NCI-H1048 (cell line): ENCODE results near the gene NUCB1.

Source experiments
- DNase-seq: peaks from one replicate; lab custom pipeline; 2025; lab: John Stamatoyannopoulos, UW

Gene NUCB1

DNA sequence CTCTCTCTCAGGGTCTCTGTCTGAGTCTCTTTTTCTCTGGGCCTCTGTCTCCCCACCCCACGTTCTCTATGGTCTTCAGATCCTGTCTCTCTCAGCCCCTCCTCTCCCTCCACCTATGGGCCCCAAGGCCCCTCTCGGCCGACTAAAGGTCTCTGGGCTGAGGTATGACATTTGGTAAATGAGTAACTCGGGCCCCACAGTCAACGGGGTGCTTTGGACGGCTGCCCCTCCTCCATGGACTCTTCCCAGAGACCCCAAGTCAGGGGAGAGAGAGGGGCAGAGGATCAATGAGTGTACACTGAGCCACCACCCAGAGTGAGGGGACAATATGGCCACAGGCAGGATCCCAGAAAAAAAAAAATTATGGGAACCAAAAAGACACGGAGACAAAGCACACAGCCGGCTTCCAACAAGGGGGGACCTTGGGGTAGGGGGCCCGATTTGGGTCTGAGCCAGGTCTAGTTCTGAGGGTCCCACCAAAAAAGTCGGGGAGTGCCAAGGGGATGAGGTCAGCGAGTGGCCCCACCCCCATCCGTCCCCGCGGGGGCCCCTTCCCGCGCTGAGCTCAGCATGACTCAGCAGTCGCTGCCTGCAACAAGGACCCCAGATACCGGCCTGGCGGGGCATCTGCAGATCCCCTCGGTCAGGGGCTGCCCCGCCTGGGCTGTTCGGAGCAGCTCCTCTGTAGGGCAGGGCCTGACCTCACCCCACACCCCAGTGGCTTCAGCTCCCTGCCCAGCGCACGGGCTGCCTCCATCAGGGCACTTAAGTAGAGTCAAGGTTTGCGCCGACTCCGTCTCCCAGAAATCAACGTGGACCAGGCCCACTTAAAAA, 63.5 kb downstream of the NUCB1 start:
- DNase-seq: no peak

- DNase-seq: no peak
These were observed 64.3 kb downstream of the NUCB1 start for GRCh38 chr19:48964205-48965039.

- DNase-seq: peak; percentile 82
These were observed 65.1 kb downstream of the NUCB1 start, which contains the start of gene FTL for GRCh38 chr19:48965040-48965805. TSS of gene FTL (plus strand) at chr19:48965309. CDS start at chr19:48965508, 199 bp downstream.

DNA sequence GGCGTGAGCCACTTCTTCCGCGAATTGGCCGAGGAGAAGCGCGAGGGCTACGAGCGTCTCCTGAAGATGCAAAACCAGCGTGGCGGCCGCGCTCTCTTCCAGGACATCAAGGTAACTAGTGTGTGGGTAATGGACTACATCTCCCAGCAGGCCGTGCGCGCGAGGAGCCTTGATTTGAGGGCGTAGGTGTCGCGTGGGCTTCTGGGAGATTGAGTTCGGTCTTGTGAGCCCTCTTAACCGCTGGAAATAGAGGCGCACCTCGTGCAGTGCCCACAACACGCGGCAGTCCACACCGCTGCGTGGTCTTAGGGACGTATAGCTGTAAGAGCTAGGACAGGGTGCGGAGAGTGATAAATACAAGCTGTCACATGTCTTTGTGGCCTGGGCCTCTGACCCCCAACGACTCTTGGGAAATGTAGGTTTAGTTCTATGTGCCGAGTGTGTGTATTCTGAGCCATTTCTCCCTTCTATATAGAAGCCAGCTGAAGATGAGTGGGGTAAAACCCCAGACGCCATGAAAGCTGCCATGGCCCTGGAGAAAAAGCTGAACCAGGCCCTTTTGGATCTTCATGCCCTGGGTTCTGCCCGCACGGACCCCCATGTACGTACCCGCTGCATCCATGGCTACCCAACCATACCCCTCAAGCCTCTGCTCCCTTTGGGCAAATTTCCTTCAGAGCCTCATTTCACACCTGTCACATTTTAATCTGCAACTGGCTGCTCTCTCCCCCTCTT, 65.9 kb downstream of the NUCB1 start:
- DNase-seq: peak; percentile 61

- no peak for DNase-seq
These were observed 66.6 kb downstream of the NUCB1 start for GRCh38 chr19:48966541-48967345.

DNA sequence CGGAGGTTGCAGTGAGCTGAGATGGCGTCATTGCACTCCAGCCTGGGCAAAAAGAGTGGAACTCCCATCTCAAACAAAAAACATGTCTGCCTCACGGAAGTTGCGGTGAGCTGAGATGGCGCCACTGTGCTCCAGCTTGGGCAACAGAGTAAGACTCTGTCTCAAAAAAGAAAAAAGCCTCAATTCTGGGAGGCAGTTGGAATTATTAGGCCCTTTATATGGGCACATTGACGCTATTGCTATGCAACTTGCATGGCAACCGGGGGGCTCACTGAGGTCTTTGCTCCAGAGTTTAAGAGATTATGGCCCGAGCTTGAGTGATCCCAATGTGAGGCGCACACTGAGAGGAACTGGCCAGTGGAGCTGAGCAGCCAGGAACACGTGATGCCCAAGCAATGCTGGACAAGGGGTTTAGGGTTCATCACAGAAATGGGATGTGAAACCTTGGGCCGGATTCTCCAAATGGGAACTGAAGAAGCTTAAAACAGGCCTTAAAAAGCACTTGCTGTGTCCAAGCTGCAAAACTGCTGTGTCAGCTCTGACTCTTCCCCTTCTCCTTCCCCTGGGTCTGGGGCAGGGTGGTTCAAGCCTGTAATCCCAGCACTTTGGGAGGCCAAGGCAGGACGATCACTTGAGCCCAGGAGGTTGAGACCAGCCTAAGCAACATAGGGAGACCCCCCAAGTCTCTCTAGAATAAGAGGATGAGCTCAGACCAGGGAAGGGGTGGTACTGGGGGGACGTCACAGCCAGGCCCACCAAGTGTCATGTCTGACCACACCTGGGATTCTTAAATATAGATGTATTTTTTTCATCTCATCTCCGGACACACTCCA, 67.5 kb downstream of the NUCB1 start:
- no peak for DNase-seq

GRCh38 chr19:48968179-48968661, 68.1 kb downstream of the NUCB1 start:
- no peak for DNase-seq

DNA sequence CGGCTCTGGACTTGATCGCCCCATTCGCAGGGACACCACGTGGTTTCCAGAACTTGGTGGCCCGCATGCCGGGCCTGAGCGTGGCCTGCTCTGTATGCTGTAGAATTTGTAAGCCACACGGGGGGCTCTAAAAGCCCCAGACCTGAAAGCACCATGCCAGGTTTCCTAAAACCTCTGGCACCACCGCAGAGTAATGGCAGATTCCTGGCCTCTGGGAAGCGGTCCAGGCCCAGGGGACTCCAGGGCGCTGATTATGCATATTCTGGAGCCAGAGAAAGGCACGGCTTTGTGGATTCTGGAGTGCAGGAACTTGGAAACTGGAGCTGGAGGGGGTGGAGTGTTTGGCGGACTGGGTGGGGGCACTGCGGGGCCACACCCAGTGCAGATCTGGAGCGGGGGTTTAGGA, 68.7 kb downstream of the NUCB1 start:
- DNase-seq: no peak

- DNase-seq: peak; percentile 57
These were observed 69.4 kb downstream of the NUCB1 start for GRCh38 chr19:48969276-48970138.

GRCh38 chr19:48970139-48970766, 70.1 kb downstream of the NUCB1 start:
- DNase-seq: no peak

DNA sequence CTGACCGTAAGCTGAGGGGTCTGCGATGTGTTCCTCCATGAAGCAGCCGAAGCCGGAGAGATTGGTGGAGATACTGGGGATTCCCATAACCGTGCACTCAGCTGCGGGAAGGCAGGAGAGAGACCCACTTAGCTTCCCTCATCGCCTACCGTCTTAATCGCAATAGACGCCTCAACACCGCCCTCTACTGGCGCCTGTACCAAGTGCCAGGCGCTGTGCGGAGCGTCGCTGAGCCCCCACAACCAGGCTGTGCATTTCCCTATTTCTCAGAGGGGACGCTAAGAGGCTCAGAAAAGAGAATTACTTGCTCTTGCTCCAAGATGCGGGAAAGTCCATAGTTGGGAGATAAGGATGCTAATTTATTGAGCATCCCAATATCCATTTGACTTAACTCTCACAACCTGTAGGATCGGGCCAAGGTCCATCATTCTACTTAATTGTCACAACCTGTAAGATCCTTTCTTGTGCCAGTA, 70.8 kb downstream of the NUCB1 start:
- DNase-seq: peak; percentile 66
